ENCODE data around the gene ATF7IP2. TPM values are rescaled to one million over a fixed set of nuclear protein-coding genes. Genes with fewer than 3 reads are reported as not detected.
"Not testable (repeated sequence)": the region's sequence is repeated elsewhere in the genome, so short reads cannot be mapped to it uniquely, and the experiment has no call there.

The ATF7IP2 gene
- total RNA-seq: 5.6 and 8.9 TPM in 2 replicates

- TF ChIP-seq CTCF (conservative IDR thresholded peaks at IDR 0.05; ENCODE audit: low read depth, low read length): no peak
- H3K4me3 ChIP-seq (ENCODE audit: low read depth, low read length): peak within 1 kb of the TSS; percentile 82
- DNase-seq (ENCODE audit: low read depth): peak; percentile 50
These were observed at the start of gene ATF7IP2 for GRCh38 chr16:10385725-10386516. Gene ATF7IP2 (plus strand): TSS chr16:10386061. CDS start chr16:10430621, 44,560 bp downstream.

GRCh38 chr16:10338426-10338825 lies 47.4 kb upstream of the ATF7IP2 start:
- no peak for DNase-seq (ENCODE audit: low read depth)
- no peak for TF ChIP-seq CTCF (conservative IDR thresholded peaks at IDR 0.05; ENCODE audit: low read depth, low read length)
- H3K4me3 ChIP-seq (ENCODE audit: low read depth, low read length): no peak overlapping the region

- no peak for TF ChIP-seq CTCF (conservative IDR thresholded peaks at IDR 0.05; ENCODE audit: low read depth, low read length)
- no peak for DNase-seq (ENCODE audit: low read depth)
- no peak overlapping the region for H3K4me3 ChIP-seq (ENCODE audit: low read depth, low read length)
These were observed 45.8 kb upstream of the ATF7IP2 start for GRCh38 chr16:10339777-10340732.

- TF ChIP-seq CTCF (conservative IDR thresholded peaks at IDR 0.05; ENCODE audit: low read depth, low read length): no peak
- DNase-seq (ENCODE audit: low read depth): no peak
- no peak overlapping the region for H3K4me3 ChIP-seq (ENCODE audit: low read depth, low read length)
These were observed 42.6 kb upstream of the ATF7IP2 start for GRCh38 chr16:10343124-10343760.

GRCh38 chr16:10344699-10345098 lies 41.2 kb upstream of the ATF7IP2 start:
- DNase-seq (ENCODE audit: low read depth); H3K4me3 ChIP-seq (ENCODE audit: low read depth, low read length): not testable (repeated sequence)

GRCh38 chr16:10345629-10346028 lies 40.2 kb upstream of the ATF7IP2 start:
- H3K4me3 ChIP-seq (ENCODE audit: low read depth, low read length): no peak overlapping the region
- TF ChIP-seq CTCF (conservative IDR thresholded peaks at IDR 0.05; ENCODE audit: low read depth, low read length): no peak
- no peak for DNase-seq (ENCODE audit: low read depth)

GRCh38 chr16:10349851-10350250 lies 36.0 kb upstream of the ATF7IP2 start:
- H3K4me3 ChIP-seq (ENCODE audit: low read depth, low read length): no peak overlapping the region
- no peak for DNase-seq (ENCODE audit: low read depth)
- no peak for TF ChIP-seq CTCF (conservative IDR thresholded peaks at IDR 0.05; ENCODE audit: low read depth, low read length)
